GM23338 (cell line): ENCODE data around the gene PLXND1.

Source experiments
- CREB1 ChIP-seq: fragments of 250-450 bp; sonication (Bioruptor Pico); IDR thresholded peaks from 2 replicates; pipeline ENCODE4 v1.5.0; 2020; ENCODE audit warnings: low read depth, mild to moderate bottlenecking, moderate library complexity
- CTCF ChIP-seq, 2 experiments: fragments of 200-600 bp in 1 of 2; sonication (generic) in 1 of 2; conservative IDR thresholded peaks; 2 replicates each; pipeline versions ENCODE4 v1.5.1 to v1.6.1; 2016 to 2017; ENCODE audit warnings: antibody characterized with exemption in 2 of 2, low read depth in 2 of 2, mild to moderate bottlenecking in 2 of 2, moderate library complexity in 1 of 2
- ETS1 ChIP-seq: IDR thresholded peaks from 2 replicates; pipeline ENCODE4 v1.6.1; 2016; ENCODE audit warnings: antibody characterized with exemption
- EZH2 ChIP-seq: fragments of 200-600 bp; sonication (generic); IDR thresholded peaks from one replicate; pipeline ENCODE4 v1.8.0; 2017; ENCODE audit warnings: antibody characterized with exemption, mild to moderate bottlenecking, low read depth; ENCODE audit not compliant: unreplicated experiment
- EZH2phosphoT487 ChIP-seq: fragments of 200-600 bp; sonication (generic); IDR thresholded peaks from one replicate; pipeline ENCODE4 v1.8.1; 2018; ENCODE audit warnings: antibody characterized with exemption; ENCODE audit not compliant: unreplicated experiment
- JUNB ChIP-seq: IDR thresholded peaks from one replicate; pipeline ENCODE4 v1.6.1; 2016; ENCODE audit warnings: antibody characterized with exemption; ENCODE audit not compliant: unreplicated experiment
- POLR2AphosphoS5 ChIP-seq: IDR thresholded peaks from 2 replicates; pipeline ENCODE4 v1.6.1; 2016; ENCODE audit warnings: antibody characterized with exemption, low read depth
- REST ChIP-seq: IDR thresholded peaks from one replicate; pipeline ENCODE4 v1.6.1; 2018; ENCODE audit warnings: antibody characterized with exemption; ENCODE audit not compliant: unreplicated experiment
- ZNF114 ChIP-seq: fragments of 250-450 bp; sonication (Bioruptor Pico); IDR thresholded peaks from 2 replicates; pipeline ENCODE4 v1.5.0; 2020; ENCODE audit warnings: mild to moderate bottlenecking, moderate library complexity
- ZNF462 ChIP-seq: fragments of 250-450 bp; sonication (Bioruptor Pico); IDR thresholded peaks from 2 replicates; pipeline ENCODE4 v1.5.0; 2020; ENCODE audit warnings: mild to moderate bottlenecking, moderate library complexity

GRCh38 chr3:129616713-129617112 lies 10.2 kb upstream of the PLXND1 start:
- no peak for TF ChIP-seq CTCF (conservative IDR thresholded peaks at IDR 0.05; ENCODE audit: low read depth in 2 of 2)
- TF ChIP-seq EZH2 = no peak
- TF ChIP-seq REST = no peak
- no peak for TF ChIP-seq ETS1
- TF ChIP-seq ZNF114 (CRISPR knock-in tag) = no peak
- TF ChIP-seq POLR2AphosphoS5 = no peak
- TF ChIP-seq JUNB = no peak
- no peak for TF ChIP-seq CREB1 (CRISPR knock-in tag)
- no peak for TF ChIP-seq EZH2phosphoT487
- TF ChIP-seq ZNF462 (CRISPR knock-in tag) = no peak
